GM18505 (cell line): ENCODE measurements around the gene HDGFL3.

Experiments used
- ATAC-seq: cut with Tn5 transposase; IDR thresholded peaks from one replicate; pipeline ENCODE4 v1.9.1; 2021; ENCODE audit not compliant: unreplicated experiment
- POLR2A ChIP-seq: IDR thresholded peaks from 4 replicates; pipeline ENCODE4 v1.6.1; 2011; ENCODE audit warnings: borderline replicate concordance; ENCODE audit not compliant: insufficient read depth, insufficient read length; ENCODE audit errors: extremely low read depth

HDGFL3 gene

DNA sequence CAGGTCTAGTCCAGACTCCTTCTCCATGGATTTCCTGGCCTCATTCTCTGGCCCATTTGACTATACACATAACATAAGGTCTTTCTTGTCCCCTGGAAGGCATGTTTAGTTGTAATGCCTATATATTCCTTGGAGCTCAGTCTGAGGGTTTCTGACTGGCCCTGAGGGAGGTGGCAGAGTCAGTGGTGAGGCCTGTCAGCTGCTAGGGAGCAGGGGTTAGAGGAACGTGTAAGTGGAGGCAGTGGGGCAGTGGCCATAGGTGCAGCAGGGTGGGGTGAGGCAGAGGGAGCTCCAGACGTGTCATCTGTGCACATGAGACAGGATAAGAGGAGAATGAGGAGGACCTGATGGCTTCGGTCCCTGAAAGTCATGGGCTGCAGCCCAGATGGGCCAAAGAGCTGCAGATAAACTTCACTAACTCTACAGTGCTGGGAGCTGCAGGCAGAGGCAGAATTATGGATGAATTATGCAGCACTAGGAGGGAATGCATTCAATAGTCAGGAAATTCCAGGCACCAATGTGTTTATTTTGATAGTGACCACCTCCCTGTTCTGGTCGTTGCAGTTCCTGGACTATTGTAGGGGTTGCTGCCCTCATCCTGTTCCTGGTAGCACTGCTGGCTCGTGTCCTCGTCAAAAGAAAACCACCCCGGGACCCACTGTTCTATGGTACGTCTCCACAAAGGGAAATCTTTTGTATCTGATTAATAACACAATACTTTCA lies 95.2 kb downstream of the HDGFL3 start:
- TF ChIP-seq POLR2A: no peak
- no peak for ATAC-seq

DNA sequence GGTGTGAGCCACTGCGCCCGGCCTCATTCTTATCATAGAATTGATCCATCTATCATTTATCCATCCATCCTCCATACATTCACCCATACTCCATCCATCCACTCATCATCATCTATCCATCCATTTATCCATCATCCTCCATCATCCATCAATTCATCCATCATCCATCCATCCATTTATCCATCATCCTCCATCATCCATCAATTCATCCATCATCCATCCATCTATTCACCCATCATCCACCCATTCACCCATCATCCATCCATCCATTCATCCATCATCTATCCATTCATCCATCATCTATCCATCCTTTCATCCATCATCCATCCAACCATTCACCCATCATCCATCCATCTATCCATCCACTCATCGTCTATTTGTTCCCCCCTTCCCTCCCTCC lies 96.5 kb downstream of the HDGFL3 start:
- TF ChIP-seq POLR2A: no peak
- no peak for ATAC-seq

DNA sequence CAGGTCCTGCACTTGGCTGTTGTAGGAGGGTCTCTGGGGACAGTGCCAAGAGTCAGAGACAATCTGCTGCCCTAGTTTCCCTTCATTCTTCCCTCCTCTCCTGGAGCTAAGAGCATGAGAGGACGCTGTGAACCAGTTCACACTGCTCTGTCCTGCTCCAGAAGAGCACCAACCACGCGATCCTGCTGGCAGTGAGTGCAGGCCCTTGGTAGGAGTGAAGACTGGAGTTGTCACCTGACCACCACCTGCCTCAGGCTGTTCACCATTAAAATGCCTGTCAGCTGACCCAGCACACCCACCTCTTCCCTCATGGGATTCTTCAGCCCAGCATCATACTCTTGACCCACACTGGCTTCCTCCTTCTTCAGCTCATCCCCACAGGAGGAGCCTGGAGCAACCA lies 97.2 kb downstream of the HDGFL3 start:
- no peak for ATAC-seq
- TF ChIP-seq POLR2A: no peak

DNA sequence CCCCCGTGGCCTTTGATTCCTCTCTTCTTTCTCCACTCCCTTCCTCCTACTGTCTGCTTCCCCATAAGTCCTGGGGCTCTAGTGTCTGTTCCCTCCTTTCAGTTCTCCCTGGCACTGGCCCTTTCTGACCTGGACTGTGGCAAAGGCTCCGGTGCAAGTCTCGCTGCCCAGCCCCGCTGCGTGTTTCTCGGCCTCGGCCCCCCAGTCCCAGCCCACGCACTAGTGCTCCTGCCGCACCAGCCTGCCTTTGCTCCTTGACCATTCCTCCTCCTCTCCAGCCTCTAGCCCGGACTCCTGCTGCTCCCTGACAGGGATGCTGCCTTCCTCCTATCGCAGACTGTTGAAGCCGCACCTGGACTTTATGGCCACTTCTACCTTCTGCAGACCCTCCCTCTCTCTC lies 98.1 kb downstream of the HDGFL3 start:
- no peak for ATAC-seq
- TF ChIP-seq POLR2A: no peak

DNA sequence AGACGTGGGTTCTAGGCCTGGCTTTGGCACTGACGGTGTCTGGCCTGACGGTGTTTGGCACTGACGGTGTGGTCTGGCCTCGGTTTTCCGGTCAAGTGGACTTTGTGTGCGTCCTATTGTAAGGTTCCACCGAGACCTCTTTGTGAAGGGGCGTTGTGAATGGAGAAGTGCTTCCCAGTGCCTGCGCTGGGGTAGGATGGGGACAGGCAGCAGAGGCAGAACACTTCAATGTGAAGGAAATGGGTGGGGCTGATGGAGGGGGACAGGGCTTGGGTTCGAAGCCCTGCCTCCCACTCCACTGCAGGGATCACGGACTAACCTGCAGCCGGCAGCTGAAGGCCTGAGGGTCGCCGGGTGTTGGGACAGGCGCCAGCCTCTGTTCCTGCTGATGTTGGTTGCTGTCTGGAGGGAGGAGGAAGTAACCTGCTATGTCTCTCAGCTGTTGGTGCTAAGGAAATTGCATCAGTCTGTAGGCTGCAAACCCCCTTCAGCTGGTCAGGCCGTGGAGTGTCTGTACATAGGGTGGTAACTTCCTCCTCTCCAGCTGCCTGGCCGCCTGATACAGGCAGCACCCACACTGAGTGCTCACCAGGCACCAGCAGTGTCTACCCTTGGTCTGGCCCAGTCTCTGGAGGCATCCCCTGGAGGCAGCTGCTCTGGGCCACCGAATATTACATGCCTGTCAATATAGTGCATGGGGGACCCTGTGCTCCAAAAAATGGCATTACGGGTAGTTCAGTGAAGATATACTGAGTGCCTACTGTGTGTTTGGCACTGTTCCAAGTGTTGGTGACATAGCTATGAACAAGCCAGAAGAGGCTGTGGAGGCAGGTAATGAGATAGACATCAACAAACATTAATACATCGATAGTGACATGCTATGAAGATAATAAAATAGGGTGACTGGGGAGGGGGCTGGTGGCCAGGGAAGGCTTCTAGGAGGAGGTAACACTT lies 99.1 kb downstream of the HDGFL3 start:
- TF ChIP-seq POLR2A: peak; percentile 54

DNA sequence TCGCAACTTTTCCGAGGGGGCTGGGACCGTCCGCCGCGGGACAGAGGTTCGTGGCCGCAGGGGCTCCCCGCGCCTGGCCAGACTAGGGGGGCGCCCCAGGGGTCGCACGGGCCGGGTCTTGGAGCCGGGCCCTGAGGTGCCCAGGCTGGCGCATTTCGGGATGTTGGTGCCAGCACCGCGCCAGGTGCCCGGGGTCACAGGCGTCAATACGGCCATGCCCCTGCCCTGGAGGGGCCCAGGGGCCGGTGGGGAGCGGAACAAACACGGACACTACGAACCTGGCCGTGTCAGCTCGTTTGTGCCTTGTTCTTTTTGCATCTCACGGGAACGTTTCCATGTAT lies 99.8 kb downstream of the HDGFL3 start:
- ATAC-seq: no peak
- no peak for TF ChIP-seq POLR2A

More for the DNA sequence above, 99.1 kb downstream of the HDGFL3 start:
- peak; percentile 60 for ATAC-seq

DNA sequence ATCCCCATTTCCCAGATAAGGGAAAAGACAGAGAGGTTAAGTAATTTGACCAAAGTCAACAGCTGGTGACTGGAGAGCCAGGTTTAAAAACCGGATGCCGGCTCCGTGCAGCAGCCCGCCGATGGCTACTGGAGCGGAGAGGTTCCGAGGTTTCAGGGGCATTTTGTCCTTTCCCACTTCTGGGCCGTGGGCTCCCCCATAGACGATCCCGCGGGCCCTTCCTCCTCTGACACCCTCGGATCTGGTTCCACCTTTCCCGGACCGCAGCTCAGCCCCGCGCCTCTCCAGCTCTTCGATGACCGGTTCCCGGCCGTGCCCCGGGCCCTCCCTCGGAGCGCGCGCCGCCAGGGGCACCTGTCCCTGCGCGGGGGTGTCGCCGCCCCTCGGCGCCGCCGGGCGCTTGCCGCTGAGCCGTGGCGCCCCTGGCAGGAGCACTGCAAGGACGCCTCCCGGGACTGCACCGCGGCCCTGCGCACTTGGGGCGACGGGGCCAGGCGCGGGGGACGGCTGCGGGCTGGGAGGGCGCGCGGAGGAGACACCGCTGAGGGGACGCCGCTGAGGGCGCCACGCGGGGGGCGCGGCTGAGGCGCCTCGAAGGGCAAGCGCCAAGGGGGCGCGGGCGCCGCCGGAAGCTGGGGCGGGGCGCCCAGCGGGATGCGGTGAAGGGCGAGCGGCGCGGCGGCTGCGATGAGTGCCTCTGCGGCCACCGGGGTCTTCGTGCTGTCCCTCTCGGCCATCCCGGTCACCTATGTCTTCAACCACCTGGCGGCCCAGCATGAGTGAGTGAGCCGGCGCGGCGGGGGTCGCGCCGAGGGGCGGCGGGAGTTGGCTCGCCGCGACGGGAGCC lies 100.4 kb downstream of the HDGFL3 start, which contains the start of gene TM6SF1:
Gene TM6SF1, plus strand, starts transcription at position 652 of the 847 bp plus-strand sequence. Its CDS starts 36 bp downstream, at position 688.
- no peak for TF ChIP-seq POLR2A
- no peak for ATAC-seq

DNA sequence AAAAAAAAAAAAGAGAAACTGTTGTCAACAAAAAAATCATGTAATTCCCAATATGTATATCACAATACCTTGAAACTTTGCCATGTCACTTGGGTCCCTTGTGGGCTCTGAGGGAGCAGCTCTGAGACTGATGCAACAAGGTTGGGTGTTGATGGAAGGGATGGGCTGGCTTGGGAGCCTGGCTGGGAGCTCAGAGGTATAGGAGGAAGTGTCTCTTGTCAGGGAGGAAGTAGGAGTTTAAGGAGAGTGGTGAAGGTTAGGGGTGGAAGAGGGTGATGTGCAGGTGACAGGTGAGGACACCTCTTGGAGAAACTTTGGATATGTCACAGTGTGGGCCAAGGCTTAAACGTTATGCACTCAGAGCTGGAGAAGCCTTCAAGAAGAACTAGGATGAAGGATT lies 102.2 kb downstream of the HDGFL3 start:
- no peak for ATAC-seq

DNA sequence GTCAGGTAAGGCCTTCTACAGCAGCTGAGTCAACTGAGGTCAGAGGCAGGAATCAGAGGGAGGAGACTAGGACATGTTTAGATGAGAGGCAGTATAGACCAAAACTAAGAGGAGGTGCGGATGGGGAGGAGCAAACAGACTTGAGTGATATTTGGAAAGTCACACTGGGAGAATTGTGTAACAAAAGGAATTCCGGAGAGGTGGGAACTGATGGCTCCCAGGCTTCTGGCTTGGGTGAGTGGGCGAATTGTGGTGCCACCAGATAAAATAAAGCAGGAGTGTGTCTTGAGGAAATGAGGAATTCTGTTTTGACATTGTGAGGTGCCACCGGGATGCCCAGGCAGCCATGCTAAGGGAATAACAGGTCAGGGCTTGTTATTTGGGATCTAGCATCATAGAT lies 103.5 kb downstream of the HDGFL3 start:
- no peak for ATAC-seq
- no peak for TF ChIP-seq POLR2A

More for the DNA sequence above, 102.2 kb downstream of the HDGFL3 start:
- TF ChIP-seq POLR2A: no peak

DNA sequence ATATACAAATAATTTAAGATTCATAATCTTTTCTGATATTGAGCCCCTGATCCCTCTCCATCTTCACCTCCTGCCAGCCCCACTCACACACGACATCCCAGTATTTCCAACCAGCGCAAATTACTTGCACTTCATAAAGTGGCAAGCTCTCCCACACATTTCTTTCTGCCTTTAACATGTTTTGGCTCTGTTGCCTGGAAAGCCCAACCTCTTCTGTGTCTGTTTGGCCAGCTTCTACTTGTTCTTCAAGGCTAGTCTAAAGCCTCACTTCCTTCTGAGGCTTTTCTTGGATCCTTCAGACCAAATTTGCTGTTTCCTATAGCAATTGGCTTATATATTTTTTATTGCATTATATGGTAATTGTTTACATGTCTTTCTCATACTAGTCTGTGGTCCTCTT lies 105.3 kb downstream of the HDGFL3 start:
- TF ChIP-seq POLR2A: no peak
- no peak for ATAC-seq

DNA sequence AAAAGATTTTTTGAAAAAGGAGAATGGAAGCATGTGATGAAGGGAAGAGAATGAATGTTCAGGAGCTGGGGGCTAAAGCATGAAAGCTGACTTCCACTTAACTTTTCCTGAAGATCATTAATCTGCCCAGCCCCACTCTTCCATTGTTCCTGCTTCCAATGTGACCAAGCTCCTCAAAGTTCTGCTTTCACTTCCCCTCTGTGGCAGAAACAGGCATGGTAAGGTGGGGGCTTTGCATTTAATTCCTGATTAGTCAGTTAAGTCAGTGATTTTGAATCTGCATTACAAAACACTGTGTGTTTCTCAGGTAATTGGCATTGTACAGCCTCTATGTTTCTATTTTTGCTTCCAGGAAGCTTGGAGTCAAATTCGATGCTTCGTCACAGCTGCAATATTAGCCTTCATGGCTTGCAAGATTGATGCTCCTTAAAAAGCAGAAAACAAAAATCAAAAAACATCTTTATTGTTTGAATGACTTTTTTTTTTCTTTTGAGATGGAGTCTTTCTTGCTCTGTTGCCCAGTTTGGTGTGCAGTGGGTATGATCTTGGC lies 107.5 kb downstream of the HDGFL3 start:
- ATAC-seq: no peak
- TF ChIP-seq POLR2A: no peak

DNA sequence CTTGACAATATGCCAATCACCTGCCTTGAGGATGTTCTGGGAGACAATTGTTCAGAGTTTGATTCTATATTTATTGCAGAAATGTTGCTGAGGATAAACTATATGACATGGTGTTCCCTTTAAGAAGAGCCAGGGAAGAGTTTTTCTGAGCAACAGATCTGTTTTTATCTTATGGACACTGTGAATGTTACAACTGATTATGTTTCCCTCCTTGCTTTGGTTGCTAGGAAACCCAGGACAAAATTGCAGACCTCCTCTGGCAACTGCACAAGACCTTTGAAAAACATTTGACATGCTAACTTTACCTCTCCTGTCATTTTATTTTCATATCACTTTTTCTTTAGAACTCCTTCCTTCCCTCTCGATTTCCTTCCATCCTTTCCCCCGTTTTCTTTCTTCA lies 108.3 kb downstream of the HDGFL3 start:
- no peak for TF ChIP-seq POLR2A
- no peak for ATAC-seq

DNA sequence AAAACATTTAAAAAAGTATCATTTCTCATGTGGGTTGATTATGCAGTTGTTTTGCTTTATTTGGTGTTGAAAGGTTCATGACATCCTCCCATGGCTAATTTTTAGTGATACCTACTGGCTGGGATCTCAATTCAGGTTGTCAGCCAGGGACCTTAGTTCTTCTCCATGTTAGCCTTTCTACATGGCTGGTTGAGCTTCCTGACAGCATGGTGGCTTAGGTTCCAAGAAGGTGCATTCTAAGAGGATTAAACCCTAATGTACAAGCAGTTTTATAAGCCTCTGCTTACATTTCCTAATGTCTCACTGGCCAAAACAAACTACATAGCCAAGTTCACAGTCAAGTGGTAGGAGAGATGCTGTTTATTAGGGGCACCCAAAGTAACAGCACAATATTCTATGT lies 109.5 kb downstream of the HDGFL3 start:
- no peak for ATAC-seq
- no peak for TF ChIP-seq POLR2A
